ENCODE data around the gene SLC16A4. TPM values are rescaled to one million over a fixed set of nuclear protein-coding genes. Genes with fewer than 3 reads are reported as not detected.

SLC16A4 gene
- polyA plus RNA-seq, 1 donor = 47.1 TPM

- no peak for DNase-seq
- WGBS (ENCODE audit: insufficient coverage, low lambda C conversion rate) = 80% methylated on average over 1 of the region's 4 CpGs
These were observed 72.8 kb downstream of the SLC16A4 start for GRCh38 chr1:110318046-110318445.

GRCh38 chr1:110316735-110317134 lies 74.1 kb downstream of the SLC16A4 start:
- 92% methylated on average over 2 of the region's 2 CpGs for WGBS (ENCODE audit: insufficient coverage, low lambda C conversion rate)
- H3K4me1 ChIP-seq (ENCODE audit: control insufficient read depth, insufficient read depth, low read length) = peaks cover 3% of the 10 kb centered on the region
- H3K27ac ChIP-seq (ENCODE audit: low read length) = no peak overlapping the region
- H3K27me3 ChIP-seq (ENCODE audit: control insufficient read depth, insufficient read depth, low read length) = no peaks in the 10 kb centered on the region
- H3K4me3 ChIP-seq (ENCODE audit: low read length) = no peak overlapping the region
- H3K36me3 ChIP-seq (ENCODE audit: control insufficient read depth, insufficient read depth, low read length) = no peaks in the 10 kb centered on the region
- H3K9me3 ChIP-seq (ENCODE audit: control insufficient read depth, low read depth, low read length) = no peaks in the 10 kb centered on the region
- DNase-seq = no peak

More at GRCh38 chr1:110318046-110318445, 72.8 kb downstream of the SLC16A4 start:
- no peak overlapping the region for H3K27ac ChIP-seq (ENCODE audit: low read length)
- H3K9me3 ChIP-seq (ENCODE audit: control insufficient read depth, low read depth, low read length) = no peaks in the 10 kb centered on the region
- H3K27me3 ChIP-seq (ENCODE audit: control insufficient read depth, insufficient read depth, low read length) = no peaks in the 10 kb centered on the region
- no peak overlapping the region for H3K4me3 ChIP-seq (ENCODE audit: low read length)
- no peaks in the 10 kb centered on the region for H3K4me1 ChIP-seq (ENCODE audit: control insufficient read depth, insufficient read depth, low read length)
- no peaks in the 10 kb centered on the region for H3K36me3 ChIP-seq (ENCODE audit: control insufficient read depth, insufficient read depth, low read length)

Other genes with a start within 250 kb of the SLC16A4 start
- 0.33 TPM for gene SLC6A17, start 240.5 kb downstream of the SLC16A4 start, polyA plus RNA-seq
- gene KCNC4, start 180.7 kb downstream of the SLC16A4 start, polyA plus RNA-seq = 3.5 TPM
- gene RBM15, start 51.6 kb downstream of the SLC16A4 start, polyA plus RNA-seq = 13.1 TPM
- gene LAMTOR5, start 16.7 kb upstream of the SLC16A4 start, polyA plus RNA-seq = 136 TPM
- gene PROK1, start 60.1 kb upstream of the SLC16A4 start, polyA plus RNA-seq = 0.13 TPM
- not detected for gene KCNA10, start 128.1 kb upstream of the SLC16A4 start, polyA plus RNA-seq
- gene KCNA2, start 215.3 kb upstream of the SLC16A4 start, polyA plus RNA-seq = 1.2 TPM